Body of pancreas (tissue), 4 donors: ENCODE data around the gene KLHL30. TPM values are rescaled to one million over a fixed set of nuclear protein-coding genes. Genes with fewer than 3 reads are reported as not detected.

Source experiments
- ATAC-seq: fragments of 150-250 bp; one replicate; pipeline ENCODE4 v1.9.1; 2016
- DNase-seq, 4 donors: peaks; one replicate each; pipeline ENCODE4 v3.0.0-alpha.2; 2019
- H3K27ac ChIP-seq, 4 donors: fragments of 200-600 bp; sonication (generic); 1 replicate in 3 of 4; 2 replicates in 1 of 4; pipeline versions ENCODE4 v1.5.1 to v1.6.1; 2016 to 2019; ENCODE audit warnings: mild to moderate bottlenecking in 1 of 4, mixed read lengths in 1 of 4, moderate library complexity in 1 of 4
- H3K27me3 ChIP-seq, 2 donors: fragments of 200-600 bp; sonication (generic); one replicate each; pipeline ENCODE4 v1.6.0; 2016; ENCODE audit warnings: mild to moderate bottlenecking in 1 of 2
- H3K36me3 ChIP-seq, 2 donors: fragments of 200-600 bp; sonication (generic); replicated peaks in 1 of 2; 2 replicates each; pipeline ENCODE4 v1.5.1; 2016; ENCODE audit warnings: low read depth in 2 of 2; ENCODE audit not compliant: insufficient read depth in 1 of 2
- H3K4me1 ChIP-seq: fragments of 200-600 bp; sonication (generic); one replicate; pipeline ENCODE4 v1.6.0; 2016
- H3K4me3 ChIP-seq, 2 donors: fragments of 200-600 bp; sonication (generic); 1 replicate in 1 of 2; 2 replicates in 1 of 2; pipeline ENCODE4 v1.5.1; 2016 to 2019
- H3K9me3 ChIP-seq, 3 donors: fragments of 200-600 bp; sonication (generic); 1 replicate in 2 of 3; 2 replicates in 1 of 3; pipeline ENCODE4 v1.5.1; 2016
- CTCF ChIP-seq, 7 experiments: fragments of 450-650 bp in 4 of 7; fragments of 200-600 bp in 3 of 7; sonication (generic) in 3 of 7; IDR thresholded peaks; one replicate each; pipeline ENCODE4 v1.5.1; 2016 to 2019; ENCODE audit warnings: antibody characterized with exemption in 7 of 7
- POLR2A ChIP-seq, 3 donors: fragments of 450-650 bp; IDR thresholded peaks; one replicate each; pipeline ENCODE4 v1.6.1; 2016; ENCODE audit warnings: antibody characterized with exemption in 3 of 3, mild to moderate bottlenecking in 2 of 3
- WGBS, 2 donors: methylation state at CpG; one replicate each; pipeline ENCODE4 v1.1.5; 2017; 5-methylcytosine and 5-hydroxymethylcytosine counted together
- intact Hi-C: fragments of 100-400 bp; cut with DNase I; formaldehyde crosslinking; loops from one replicate; pipeline ENCODE4 v1.15.1; 2023
- total RNA-seq, 2 donors: library from RNA; depleted of rRNA; stranded (reverse); fragments of >200 nt; gene quantifications; one replicate each; pipeline ENCODE4 v1.1.0, GENCODE V29; 2016

Gene KLHL30
- total RNA-seq, 2 donors from 2014 or later, result 0.26 to 0.66 TPM

- Histone ChIP-seq H3K9me3 (no peaks in the 10 kb centered on the region), H3K27me3 (no peaks in the 10 kb centered on the region), H3K4me1 (no peaks in the 10 kb centered on the region), H3K27ac (no peak overlapping the region), H3K4me3 (no peak overlapping the region), H3K36me3 (no peaks in the 10 kb centered on the region)
- intact Hi-C loops, result no loop called here
- DNase-seq (no peak), ATAC-seq (no peak)
- 91 to 95% methylated on average over 14 to 22 of the region's 22 CpGs for WGBS, 2 donors
- TF ChIP-seq POLR2A (IDR thresholded peaks at IDR 0.05) (no peak), CTCF (IDR thresholded peaks at IDR 0.05) (no peak)
Measured at GRCh38 chr2:238128061-238128440, 10.4 kb upstream of the KLHL30 start.

GRCh38 chr2:238128534-238129001 lies 9.9 kb upstream of the KLHL30 start:
- H3K27ac ChIP-seq, result no peak overlapping the region
- ATAC-seq (no peak), DNase-seq (no peak)
- no peaks in the 10 kb centered on the region for H3K27me3 ChIP-seq
- H3K4me3 ChIP-seq, result no peak overlapping the region
- 86 to 91% methylated on average over 10 to 29 of the region's 30 CpGs for WGBS, 2 donors
- H3K9me3 ChIP-seq, result no peaks in the 10 kb centered on the region
- H3K4me1 ChIP-seq, result no peaks in the 10 kb centered on the region
- H3K36me3 ChIP-seq, result no peaks in the 10 kb centered on the region
- TF ChIP-seq CTCF (IDR thresholded peaks at IDR 0.05) (no peak), POLR2A (IDR thresholded peaks at IDR 0.05) (no peak)
- intact Hi-C loops, result no loop called here

- H3K4me3 ChIP-seq, result no peak overlapping the region
- DNase-seq (no peak), ATAC-seq (no peak)
- intact Hi-C loops, result no loop called here
- no peaks in the 10 kb centered on the region for H3K9me3 ChIP-seq
- H3K27me3 ChIP-seq, result no peaks in the 10 kb centered on the region
- H3K36me3 ChIP-seq, result no peaks in the 10 kb centered on the region
- H3K4me1 ChIP-seq, result no peaks in the 10 kb centered on the region
- TF ChIP-seq CTCF (IDR thresholded peaks at IDR 0.05) (no peak), POLR2A (IDR thresholded peaks at IDR 0.05) (no peak)
- H3K27ac ChIP-seq, result no peak overlapping the region
- WGBS, 2 donors, result 87 to 88% methylated on average over 16 to 22 of the region's 22 CpGs
Measured at GRCh38 chr2:238129166-238130010, 9.1 kb upstream of the KLHL30 start.

- H3K27ac ChIP-seq, result no peak overlapping the region
- DNase-seq, result no peak
- ATAC-seq, result no peak
Measured at GRCh38 chr2:238130111-238130695, 8.3 kb upstream of the KLHL30 start.

More at GRCh38 chr2:238130111-238130695, 8.3 kb upstream of the KLHL30 start:
- Histone ChIP-seq H3K4me1 (no peaks in the 10 kb centered on the region), H3K36me3 (no peaks in the 10 kb centered on the region), H3K4me3 (no peak overlapping the region), H3K9me3 (no peaks in the 10 kb centered on the region), H3K27me3 (no peaks in the 10 kb centered on the region)
- 81 to 100% methylated on average over 1 to 21 of the region's 28 CpGs for WGBS, 2 donors
- no peak for TF ChIP-seq POLR2A (IDR thresholded peaks at IDR 0.05)
- no peak for TF ChIP-seq CTCF (IDR thresholded peaks at IDR 0.05)
- intact Hi-C loops, result no loop called here
